Measurements from ENCODE around the gene RAB9A.
"Not testable (repeated sequence)": the region's sequence is repeated elsewhere in the genome, so short reads cannot be mapped to it uniquely, and the experiment has no call there.

RAB9A gene, protein sequence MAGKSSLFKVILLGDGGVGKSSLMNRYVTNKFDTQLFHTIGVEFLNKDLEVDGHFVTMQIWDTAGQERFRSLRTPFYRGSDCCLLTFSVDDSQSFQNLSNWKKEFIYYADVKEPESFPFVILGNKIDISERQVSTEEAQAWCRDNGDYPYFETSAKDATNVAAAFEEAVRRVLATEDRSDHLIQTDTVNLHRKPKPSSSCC

DNA sequence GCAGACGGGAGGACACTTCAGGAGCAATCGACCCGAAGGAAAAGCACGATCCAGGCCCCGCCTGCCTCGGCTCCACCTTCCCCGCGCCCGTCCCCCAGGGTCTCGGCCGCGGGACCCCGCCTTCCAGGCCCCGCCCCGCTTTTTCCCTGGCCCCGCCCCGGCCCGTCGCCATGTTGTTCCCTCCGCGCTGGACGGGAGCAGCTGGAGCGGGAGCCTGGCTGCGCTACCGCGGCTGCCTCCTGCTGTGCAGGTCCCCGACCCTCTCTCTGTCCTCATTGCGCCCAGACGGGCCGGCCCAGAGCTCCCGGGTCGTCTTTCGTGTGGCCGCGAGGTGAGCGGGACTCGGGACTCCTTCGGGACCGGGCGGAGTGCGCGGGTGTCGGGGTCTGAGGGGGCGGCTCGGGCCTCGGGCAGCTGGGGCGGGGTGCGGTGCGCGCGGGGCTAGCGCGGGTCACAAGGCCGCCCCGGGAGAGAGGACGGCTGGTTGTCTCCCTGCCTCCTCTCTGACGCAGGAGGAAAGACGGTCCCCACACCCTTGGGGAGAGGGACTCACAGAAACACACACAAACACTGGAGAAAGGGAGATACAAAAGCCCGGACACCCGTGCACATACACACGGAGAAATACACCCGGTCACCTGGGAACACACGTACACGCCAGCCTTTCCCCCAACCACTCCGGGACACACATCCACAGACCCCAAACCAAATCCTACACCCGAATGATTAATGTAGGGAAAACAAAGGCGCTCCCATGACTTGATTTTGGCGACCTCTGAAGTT is at the start of gene RAB9A:
TSS of gene RAB9A (plus strand) at position 171 of the 783 bp plus-strand sequence. CDS start 19,619 bp downstream, outside the sequence.
- peak; percentile 81 for DNase-seq (ENCODE audit: low spot score)
- TF ChIP-seq, protein P1, sequence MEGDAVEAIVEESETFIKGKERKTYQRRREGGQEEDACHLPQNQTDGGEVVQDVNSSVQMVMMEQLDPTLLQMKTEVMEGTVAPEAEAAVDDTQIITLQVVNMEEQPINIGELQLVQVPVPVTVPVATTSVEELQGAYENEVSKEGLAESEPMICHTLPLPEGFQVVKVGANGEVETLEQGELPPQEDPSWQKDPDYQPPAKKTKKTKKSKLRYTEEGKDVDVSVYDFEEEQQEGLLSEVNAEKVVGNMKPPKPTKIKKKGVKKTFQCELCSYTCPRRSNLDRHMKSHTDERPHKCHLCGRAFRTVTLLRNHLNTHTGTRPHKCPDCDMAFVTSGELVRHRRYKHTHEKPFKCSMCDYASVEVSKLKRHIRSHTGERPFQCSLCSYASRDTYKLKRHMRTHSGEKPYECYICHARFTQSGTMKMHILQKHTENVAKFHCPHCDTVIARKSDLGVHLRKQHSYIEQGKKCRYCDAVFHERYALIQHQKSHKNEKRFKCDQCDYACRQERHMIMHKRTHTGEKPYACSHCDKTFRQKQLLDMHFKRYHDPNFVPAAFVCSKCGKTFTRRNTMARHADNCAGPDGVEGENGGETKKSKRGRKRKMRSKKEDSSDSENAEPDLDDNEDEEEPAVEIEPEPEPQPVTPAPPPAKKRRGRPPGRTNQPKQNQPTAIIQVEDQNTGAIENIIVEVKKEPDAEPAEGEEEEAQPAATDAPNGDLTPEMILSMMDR (IDR thresholded peaks at IDR 0.05; ENCODE audit: extremely low read depth, missing control alignments), result no peak

DNA sequence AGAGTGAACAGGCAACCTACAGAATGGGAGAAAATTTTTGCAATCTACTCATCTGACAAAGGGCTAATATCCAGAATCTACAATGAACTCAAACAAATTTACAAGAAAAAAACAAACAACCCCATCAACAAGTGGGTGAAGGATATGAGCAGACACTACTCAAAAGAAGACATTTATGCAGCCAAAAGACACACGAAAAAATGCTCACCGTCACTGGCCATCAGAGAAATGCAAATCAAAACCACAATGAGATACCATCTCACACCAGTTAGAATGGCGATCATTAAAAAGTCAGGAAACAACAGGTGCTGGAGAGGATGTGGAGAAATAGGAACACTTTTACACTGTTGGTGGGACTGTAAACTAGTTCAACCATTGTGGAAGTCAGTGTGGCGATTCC is 47.2 kb upstream of the RAB9A start:
- not testable (repeated sequence) for DNase-seq (ENCODE audit: low spot score)

DNA sequence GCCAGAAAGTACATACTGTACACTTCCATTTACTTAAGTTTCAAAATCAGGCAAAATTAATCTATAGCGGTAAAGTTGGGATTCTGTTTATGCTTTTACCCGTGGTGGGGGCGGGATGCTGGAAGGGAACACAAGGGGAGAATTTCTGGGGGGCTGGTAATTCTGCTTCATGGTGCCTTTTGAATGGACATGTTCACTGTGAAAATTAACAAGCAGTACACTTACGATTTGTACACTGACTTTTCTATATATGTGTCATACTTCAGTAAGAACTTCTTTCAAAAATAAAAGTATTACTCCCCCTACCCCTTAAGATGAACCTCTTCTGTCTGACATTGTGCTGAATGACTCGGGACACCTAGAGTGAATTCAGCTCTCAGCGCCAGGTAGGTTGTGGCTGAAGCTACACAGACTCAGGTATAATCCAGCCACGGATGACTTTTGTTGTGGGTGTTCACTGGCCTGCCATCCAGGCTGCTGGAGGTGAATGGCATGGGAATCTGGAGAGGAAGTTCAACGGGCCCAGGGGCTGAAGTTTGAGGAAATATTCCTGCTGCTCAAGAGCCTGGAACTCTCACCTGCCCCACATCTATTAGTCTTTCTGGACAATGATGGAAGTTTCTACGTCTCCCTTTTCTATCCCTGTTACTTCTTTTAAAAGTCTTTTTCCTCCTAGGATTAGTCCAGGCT is 43.3 kb upstream of the RAB9A start:
- DNase-seq (ENCODE audit: low spot score), result no peak
- TF ChIP-seq, protein P1 (IDR thresholded peaks at IDR 0.05; ENCODE audit: extremely low read depth, missing control alignments), result no peak

DNA sequence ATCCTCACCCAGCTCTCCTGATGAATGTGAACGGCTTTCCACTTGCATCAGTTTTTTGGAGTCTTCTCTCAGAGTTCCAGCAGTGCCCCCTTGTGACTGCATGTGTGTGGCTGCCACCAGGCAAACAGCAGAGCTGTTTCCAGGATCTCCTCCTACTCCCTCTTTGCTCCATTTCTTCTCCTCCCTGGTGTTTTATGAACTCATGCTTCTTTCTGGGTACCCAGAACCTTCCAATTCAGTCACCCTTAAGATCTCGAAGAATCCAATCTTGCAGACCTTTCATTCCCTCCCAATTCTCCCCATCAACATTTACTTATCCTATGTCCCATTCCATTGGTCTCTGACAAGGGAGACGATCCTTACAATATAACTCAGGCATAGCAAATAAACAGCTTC is 42.8 kb upstream of the RAB9A start:
- TF ChIP-seq, protein P1 (IDR thresholded peaks at IDR 0.05; ENCODE audit: extremely low read depth, missing control alignments), result peak; percentile 68
- peak; percentile 8 for DNase-seq (ENCODE audit: low spot score)

DNA sequence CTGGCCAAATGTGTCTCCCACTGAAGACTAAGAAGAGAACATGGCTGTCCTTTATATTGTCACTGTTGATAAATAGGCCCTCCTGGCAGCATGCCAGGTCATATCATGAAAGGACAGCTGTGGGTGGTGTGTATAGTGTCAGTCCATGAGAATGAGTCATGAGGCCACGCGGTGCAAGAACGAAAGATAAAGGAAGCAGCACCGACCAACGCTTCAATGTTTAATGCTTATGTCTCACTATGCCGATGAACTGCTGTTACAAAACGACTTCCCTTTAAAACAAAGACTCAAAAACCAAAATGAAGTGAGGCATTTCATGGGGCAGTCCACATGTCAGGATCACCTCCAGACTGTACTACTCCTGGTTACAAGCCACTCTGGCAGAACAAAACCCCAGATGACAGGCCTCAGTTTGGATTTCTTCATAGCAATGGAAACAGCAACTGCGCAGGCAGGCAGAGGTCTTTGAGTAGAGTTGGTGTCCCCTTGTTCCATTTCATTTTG is 41.2 kb upstream of the RAB9A start:
- DNase-seq (ENCODE audit: low spot score), result no peak
- TF ChIP-seq, protein P1 (IDR thresholded peaks at IDR 0.05; ENCODE audit: extremely low read depth, missing control alignments), result no peak

DNA sequence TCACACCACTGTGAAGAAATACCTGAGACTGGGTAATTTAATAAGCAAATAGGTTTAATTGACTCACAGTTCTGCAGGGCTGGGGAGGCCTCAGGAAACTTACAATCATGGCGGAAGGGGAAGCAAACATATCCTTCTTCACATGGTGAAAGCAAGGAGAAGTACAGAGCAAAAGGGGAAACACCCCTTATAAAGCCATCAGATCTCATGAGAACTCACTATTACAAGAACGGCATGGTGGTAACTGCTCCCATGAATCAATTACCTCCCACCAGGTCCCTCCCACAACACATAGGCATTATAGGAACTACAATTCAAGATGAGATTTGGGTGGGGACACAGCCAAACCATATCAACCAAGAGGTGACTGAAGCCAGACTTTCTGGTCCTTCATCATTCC is 40.6 kb upstream of the RAB9A start:
- not testable (repeated sequence) for DNase-seq (ENCODE audit: low spot score)

DNA sequence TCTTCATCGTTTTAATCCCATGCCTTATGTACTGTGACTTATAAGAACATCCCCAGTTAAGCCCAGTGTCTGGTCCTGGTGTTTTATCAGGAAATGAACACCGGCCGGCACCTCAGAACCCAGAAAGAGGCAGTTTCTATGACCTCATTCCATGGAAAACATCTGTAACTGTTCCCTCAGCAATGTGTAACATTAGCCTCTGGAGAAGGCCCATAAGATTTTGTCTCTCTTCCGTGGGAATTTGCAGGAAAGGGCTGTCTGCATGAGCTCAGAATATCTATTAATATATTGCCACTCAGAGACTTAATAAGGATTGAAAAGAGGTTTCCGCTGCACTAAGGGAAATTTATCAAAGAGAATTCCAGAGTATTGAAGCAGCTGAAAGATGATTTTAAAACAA is 39.1 kb upstream of the RAB9A start:
- DNase-seq (ENCODE audit: low spot score), result no peak
- TF ChIP-seq, protein P1 (IDR thresholded peaks at IDR 0.05; ENCODE audit: extremely low read depth, missing control alignments), result no peak

DNA sequence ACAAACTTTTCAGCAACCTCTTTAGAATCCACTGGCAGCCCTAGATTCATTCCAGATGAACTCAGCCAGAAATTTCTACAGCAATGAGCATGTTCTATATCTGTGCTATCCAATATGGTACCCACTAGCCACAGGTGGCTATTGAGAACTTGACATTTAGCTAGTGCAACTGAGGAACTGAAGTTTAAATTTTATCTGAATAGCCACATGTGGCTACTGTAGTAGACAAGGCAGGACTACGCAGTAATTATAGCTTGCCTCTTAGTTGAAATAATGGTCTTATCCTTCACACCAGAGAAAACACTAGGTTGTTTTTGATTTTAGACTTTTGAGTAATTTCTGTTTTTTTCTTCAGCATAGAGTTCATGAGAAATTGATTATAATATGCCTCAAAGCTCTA is 38.6 kb upstream of the RAB9A start:
- DNase-seq (ENCODE audit: low spot score), result no peak
- TF ChIP-seq, protein P1 (IDR thresholded peaks at IDR 0.05; ENCODE audit: extremely low read depth, missing control alignments), result no peak

Measured in GM20000 (cell line).